Femur (tissue), 1 donor: ENCODE data around the gene MOV10L1.

Experiments
- DNase-seq: peaks from one replicate; pipeline ENCODE4 v3.0.0-alpha.2; 2017

MOV10L1 gene

DNA sequence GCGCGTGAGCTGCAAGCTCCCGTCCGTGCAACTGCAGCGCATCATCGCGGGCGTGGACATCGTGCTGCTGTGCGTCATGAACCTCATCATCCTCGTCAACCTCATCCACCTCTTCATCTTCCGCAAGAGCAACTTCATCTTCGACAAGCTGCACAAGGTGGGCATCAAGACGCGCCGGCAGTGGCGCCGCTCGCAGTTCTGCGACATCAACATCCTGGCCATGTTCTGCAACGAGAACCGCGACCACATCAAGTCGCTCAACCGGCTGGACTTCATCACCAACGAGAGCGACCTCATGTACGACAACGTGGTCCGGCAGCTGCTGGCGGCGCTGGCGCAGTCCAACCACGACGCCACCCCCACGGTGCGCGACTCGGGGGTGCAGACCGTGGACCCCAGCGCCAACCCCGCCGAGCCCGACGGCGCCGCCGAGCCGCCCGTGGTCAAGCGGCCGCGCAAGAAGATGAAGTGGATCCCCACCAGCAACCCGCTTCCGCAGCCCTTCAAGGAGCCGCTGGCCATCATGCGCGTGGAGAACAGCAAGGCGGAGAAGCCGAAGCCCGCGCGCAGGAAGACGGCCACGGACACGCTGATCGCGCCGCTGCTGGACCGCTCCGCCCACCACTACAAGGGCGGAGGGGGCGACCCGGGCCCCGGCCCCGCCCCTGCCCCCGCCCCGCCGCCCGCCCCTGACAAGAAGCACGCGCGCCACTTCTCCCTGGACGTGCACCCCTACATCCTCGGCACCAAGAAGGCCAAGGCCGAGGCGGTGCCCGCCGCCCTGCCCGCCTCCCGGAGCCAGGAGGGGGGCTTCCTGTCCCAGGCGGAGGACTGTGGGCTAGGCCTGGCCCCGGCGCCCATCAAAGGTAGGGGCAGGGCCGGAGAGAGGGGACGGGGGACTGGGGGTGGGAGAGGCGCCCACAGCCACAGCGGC lies 88.0 kb downstream of the MOV10L1 start:
- DNase-seq = peak; percentile 21

DNA sequence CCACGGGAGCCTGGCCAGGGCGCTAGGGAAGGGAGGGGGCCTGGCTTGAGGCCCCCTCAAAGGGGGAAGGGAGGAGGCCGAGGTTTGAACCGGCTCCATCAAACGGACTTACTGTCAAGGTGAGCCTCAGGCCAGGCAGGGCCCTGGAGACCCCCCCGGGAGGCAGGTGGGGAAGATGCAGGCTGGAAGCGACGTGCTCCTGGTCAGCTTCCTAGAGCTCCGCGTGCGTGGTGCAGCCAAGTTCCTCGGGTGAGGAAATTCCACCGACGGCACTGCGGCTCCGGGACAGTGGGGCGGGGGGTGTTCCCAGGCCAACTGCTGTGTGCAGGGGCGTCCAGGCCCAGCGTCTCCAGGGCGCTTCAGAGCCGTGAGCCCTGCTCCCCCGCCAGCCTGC lies 88.7 kb downstream of the MOV10L1 start:
- peak; percentile 27 for DNase-seq

DNA sequence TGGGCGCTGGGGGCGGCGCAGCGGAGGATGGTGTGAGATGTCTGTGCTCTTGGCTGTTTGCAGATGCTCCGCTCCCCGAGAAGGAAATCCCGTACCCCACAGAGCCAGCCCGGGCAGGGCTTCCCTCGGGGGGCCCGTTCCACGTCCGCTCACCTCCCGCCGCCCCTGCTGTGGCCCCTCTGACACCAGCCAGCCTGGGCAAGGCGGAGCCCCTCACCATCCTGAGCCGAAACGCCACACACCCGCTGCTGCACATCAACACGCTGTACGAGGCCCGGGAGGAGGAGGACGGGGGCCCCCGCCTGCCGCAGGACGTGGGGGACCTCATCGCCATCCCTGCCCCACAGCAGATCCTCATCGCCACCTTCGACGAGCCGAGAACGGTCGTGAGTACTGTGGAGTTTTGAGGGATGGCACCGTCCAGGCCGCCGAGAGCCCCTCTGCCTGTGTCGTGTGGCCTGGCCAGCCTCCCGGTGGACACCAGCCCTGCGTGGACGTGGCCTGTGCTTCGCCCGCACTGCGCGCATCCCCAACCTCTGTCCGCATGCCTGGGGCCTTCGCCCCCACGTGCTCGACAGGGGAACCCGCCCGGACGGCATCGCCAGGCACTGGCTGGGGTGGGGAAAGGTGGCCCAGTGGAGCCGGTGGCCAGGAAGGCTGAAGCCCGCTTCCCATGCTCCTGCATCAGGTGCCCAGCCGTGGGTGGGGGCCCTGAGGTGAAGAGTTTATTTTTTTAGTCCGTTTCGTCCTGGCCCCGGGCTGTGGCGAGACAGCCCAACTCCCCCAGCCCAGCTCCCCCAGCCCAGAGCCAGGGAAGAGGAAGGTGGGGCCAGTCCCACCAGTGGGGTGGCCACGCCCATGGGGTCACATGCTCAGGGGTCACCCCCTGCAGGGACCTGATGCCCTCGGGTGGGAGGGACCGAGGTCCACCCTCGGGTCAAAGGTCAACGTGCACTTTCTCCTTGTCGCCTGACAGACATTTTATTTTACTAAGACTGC lies 89.4 kb downstream of the MOV10L1 start:
- peak; percentile 16 for DNase-seq

DNA sequence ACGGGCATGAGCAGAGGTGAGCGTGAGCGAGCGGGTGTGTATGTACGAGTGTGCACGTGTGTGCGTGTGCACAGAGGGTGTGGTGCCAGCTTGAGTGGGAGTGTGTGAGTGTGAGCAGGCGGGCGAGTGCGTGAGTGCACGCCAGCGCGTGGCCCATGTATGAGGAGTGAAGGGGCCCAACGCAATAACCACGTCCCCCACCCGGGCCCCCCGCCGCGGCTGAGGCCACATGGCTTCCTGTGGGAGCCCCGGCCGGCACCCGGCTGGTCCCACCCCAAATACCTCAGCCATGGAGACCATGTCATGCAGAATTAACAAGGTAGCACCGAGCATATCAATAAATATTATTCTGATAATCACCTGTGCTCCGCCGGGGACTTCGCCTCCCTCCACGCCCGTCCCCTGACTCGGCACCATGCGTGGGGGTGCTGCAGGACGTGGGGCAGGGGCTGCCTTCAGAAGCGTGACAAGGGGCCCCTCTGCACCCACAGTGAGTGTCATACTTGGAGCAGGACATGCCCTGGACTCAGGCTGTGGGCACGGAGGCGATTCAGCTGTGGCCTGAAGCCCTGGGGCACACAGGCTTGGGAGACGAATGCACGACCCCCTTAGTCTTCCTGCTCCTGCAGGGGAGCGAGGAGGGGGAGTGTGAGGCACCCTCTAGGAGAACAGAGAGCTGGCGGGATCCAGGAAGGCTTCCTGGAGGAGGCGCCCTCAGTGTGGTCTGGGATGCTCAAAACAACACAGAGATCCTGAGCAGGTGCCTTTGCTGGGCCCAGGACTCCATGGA lies 90.3 kb downstream of the MOV10L1 start:
- DNase-seq = no peak

DNA sequence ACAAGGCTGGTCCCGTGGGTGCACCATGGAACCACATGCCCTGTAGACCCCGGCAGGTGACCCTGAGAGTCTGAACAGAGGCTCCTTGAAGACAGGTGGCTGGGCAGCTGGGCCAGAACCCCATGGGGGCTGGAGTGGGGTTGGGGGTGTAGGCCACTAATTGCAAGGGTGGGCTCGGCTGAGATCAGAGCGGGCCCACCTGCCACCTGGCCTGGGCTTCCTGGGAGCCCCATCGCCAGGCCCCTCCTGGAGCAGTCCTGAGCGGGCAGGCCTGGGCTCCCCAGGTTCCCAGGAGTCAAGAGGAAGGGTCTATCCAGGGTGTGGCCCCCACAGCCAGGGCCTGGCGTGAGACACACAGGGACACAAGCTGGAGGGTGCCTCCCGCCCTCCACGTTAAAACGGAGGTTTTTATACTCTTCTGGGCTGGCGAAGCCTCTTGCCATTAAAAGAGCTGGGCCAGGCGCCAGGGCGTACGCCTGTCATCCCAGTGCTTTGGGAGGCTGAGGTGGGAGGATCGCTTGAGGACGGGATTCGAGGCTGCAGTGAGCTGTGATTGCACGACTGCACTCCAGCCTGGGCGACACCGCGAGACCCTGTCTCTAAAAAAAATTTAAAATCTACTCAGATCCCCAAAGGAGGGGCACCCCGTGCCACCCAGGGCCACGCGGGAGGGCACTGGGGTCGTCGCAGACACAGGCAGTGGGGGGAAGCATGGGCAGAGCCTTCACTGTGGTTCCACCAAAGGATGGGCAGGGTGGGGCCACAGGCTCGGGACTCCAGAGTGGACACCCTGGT lies 91.1 kb downstream of the MOV10L1 start:
- DNase-seq = no peak

DNA sequence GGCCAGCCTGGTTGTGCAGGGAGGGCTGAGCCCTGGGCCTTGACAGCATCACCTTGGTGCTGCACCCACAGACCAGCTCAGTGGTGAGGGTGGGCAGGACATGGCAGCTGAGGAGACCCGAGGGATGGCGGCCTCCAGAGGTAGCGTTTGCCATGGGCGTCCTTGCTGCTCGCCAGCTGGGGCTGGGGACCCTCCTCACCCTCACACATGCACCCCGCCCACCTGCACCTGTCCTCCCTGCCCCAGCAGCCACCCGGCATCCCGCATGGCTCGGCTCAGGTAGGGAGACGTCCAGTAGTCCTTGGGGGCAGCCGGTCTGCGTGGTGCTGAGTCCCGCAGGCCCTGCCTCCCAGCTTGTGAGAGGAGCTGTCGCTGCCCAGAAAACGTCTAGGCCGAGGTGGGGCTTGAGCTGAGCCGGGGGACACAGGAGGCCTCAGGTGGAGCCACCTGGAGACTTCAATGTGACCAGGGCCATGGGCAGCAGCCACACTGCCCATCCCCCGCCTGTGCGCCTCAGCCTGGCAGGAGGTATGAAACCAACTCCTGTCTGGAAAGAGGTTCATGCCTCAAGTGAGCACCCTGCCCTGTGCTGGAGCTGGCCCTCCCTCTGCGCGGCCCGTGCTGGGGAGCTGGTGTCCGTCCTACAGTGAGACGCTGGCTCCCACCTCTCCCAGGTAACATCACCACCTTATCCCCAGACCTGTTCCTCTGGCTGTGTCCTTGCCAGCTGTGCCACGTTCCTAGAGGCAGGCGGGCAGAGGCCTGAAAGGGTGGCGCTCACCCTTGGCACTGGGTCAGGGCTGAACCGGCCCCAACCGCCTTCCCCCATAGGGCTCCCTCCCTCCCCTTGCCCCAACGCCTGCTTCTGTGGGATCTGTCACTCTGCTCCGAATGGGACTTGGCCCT lies 92.6 kb downstream of the MOV10L1 start:
- DNase-seq = peak; percentile 37

DNA sequence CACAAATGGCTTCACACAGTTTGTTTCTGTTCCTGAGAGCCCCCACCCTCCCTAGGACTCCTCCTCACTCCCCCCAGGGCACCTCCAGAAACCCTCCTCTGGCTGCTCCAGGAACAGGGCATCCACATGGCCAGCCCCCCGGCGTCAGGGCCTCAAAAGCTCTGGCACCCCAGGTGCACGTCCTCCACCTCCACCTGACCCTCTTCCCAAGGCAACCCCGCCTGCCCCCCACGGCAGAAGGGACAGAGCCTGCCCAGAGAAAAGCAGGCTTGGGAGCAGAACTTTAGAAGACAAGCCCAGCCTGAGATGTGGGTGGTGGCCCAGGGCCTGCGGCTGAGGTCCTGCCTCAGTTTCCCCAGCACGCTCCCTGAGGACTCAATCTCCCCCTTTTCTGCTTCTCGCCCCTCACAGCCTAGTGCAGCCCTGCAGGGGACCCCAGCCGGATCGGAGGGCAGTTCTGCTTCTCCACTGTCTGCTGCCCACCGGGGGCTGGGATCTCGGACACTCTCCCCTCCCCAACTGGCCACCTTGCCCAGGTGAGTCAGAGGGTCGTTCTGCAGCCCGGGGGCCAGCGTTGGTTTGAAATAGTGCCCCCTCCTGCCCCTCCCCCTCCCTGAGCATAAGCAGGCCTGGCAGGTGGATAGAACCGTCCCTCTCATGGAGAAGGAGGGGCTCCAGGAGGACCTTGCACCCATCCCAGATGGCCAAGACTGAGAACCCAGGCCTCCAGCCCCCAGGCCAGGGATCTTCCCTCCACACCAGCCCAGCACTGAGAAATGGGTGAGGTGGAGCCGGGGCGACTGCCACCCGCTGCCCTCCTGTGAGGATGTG lies 93.5 kb downstream of the MOV10L1 start:
- DNase-seq = peak; percentile 27

DNA sequence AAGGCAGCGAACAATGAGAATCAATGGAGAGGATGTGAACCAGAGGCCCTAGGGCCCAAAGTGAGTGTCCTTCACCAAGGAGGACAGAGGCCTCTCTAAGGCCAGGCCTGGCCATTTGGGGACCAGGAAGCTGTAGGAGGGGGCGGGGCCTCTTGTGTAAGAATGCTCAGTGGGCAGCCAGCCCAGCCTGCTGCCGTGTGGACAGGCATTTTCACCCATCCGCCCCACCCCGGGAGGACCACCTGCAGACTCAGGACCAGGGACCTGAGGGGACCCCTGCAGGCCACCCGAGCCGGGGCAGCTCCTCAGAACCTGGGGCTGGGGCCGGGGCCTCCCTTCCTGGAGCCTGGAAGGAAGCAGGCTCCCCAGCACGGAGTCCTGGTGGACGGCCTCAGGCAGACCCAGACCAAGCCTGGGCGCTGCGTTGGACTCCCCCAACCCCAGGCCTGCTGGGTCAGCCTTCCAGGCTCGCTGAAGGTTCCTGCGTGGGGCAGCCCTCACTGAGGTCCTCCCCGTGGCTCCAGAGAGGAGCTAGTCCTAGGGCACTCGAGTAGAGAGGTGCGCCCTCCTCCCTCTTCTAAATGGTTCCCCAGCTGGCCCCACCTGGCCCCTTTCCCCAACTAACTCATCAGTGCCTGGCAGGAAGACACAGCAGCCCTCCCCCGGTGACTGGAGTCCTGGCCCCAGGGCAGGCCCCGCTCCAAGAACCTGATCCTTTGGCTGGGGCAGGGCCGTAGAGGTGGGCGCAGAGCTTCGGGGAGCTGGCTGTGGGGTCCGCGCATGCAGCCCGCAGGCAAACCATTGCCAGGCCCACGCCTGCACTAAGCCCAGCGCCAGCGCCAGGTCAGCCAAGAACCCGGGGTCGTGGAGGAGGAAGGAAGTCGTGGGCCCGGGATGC lies 94.4 kb downstream of the MOV10L1 start:
- peak; percentile 77 for DNase-seq

DNA sequence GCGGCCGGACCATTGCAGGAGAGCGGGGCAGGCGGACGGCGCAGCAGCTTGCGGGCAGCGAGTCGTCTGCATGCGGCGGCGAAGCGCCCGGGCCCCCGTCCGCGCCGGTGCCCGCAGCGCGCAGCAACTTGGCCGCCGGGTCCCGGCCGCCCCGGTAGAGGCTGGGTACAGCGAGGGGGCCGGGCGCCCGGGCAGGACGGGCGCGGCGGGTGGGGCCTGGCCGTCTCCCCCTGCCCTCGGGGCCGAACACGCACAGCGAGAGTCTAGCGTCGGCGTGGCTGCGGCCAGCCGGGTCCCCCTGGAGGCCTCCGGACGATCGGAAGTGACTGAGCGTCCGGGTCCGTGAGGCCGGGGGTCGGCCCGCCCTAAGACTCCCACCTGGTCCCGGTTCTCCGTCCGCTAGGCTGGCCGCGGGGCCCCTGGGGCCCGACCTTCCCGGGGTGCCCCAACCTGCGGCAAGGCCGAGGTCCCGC lies 95.1 kb downstream of the MOV10L1 start:
- peak; percentile 49 for DNase-seq

DNA sequence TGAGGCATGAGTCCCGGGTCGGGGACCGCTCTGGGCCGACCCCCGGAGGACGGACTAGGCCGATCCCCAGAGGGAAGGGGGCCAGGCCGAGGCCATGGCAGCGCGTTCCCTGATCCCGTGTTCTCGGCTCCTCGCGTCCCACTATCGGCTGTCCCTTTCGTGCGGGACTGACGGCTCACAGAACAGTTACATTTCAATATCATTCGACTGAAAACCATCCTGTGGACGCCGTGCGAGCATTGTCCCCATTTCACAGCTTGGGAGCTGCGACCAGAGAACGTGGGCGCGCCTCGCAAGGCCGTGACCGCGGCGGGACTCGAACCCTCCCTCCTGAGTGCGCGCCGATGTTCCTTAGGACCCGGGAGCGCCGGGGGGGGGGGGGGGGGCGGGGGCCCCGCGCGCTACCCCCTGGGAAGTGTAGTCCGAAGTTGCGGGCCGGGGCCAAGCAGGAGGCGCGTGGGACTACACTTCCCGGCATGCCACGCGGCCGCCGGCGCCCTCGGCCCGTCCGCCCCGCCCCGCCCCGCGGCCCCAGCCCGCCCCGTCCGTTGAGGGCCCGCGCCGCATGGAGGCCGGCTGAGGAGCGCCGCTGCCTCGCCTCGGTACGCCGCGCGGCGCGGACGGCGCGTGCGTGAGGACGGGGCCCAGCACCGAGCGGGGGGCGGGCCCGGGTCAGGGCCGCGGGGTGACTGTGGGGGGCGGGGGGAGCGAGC lies 95.7 kb downstream of the MOV10L1 start, which contains the start of gene TRABD:
Gene TRABD (plus strand): TSS at position 539 of the 713 bp plus-strand sequence. CDS start 7,148 bp downstream, outside the sequence.
- DNase-seq = peak; percentile 96

DNA sequence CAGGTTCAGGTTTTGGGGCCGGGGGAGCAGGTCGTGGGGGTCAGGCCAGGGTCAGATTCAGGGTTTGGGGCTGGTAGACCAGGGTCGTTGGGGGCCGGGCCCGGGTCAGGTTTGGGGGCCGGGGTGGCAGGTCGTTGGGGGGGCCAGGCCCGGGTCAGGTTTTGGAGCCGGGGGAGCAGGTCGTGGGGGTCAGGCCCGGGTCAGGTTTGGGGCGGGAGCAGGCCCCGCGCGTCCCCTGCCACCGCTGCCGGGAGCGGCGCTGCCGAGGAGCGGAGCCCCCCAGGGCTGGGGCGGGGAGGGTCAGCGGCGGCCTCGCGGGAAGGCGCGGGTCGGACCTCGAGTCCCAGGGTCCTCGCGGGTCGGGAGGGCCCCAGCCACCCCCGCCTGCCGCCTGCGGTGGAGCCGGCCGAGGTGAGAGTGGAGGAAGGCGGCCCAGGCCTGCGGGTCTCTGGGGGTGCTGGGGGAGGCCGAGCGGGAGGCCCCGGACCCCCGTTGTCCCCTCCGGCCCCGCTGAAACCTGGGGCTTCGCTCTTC lies 96.4 kb downstream of the MOV10L1 start:
- peak; percentile 42 for DNase-seq

DNA sequence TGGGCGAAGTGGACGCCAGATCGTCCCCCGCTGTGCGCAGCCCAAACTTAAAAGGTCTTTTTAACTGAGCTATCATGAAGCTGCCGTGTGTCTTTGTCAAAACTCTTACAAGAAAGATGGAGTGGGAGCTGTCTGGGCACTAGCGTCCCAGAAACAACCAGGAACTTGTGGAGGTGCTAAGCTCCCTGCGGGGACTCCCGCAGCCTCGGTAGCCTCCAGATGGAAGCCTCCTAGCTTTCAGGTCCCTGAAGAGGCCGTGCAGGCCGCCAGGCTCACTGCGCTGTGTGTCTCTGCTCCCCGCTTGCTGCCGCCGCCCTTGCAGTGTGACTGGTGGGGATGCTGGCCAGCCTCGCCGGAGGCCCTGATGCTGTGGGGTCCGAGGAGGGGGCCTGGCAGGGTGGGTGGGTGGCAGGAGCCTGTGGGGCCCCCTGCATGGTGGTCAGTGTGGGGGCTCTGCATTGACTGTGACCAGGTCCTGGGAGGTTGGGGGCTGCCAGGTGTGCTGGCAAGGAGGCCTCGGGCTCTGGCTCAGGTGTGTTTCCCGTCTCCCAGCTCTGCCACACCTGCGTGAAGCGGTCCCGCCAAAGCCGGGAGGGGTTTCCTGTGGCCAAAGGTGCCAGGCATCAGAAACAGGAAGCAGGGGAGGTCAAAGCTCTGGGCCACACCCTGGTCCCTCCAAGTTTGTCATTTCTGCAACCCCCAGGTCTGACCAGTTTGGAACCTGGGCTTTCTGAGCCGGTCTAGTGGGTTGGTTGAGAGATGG lies 97.1 kb downstream of the MOV10L1 start:
- peak; percentile 39 for DNase-seq

DNA sequence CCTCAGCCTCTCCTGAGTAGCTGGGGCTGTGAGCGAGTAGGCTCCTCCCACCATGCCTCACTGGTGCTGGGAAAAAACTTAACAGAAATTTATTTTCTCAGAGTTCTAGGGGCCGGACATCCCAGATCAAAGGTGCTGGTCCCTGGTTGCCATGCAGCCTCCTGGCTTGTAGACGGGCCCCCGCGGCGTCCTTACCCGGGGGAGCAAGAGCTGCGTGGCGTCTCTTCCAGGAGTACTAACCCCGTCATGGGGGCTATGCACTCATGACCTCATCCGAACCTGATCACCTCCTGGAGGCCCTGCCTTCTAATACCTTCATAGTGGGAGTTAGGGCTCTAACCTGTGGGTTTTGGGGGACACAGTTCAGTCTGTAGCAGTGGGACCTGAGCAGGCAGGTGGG lies 98.5 kb downstream of the MOV10L1 start:
- no peak for DNase-seq

DNA sequence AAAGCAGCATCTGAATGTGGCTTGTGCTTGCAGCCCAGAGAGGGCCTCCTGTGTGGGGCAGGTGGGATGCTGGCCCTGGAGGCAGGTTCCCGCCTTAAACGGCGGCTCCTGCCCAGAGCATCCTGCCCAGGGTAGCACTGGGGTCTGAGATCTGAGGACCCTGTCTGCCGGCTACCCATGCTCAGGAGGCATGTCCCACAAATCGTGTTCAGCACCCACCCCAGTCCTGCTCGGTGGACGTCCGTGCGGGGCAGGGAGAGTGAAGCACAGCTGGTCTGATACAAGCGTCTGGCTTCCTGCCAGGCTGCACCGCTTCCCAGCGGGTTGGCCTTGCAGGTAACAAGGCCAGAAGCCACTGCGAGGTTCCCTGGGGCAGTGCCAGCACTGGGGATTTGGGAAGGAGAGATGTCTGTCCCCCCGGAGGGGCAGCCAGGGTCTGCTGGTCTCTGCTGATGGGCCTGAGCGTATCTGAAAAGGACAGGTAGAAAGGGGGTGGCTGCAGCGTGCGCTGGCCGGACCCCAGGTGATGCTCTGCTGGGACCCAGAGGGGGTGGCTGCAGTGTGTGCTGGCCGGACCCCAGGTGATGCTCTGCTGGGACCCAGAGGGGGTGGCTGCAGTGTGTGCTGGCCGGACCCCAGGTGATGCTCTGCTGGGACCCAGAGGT lies 99.5 kb downstream of the MOV10L1 start:
- peak; percentile 51 for DNase-seq

DNA sequence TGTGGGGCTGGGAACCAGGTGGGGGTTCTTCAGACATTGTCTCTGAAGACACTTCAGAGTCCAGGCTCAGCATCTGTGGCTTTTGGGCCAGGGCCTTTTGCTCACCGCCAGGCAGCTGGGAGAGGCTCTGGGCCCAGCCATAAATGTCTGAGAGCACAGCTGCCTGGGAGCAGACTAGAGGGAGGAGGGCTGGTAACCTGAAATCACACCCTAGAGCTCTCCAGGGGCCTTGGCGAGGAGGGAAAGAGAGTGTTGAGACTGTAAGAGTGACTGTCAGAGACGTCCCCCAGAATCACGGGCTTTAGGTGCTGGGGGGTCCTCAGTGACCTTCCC lies 100.0 kb downstream of the MOV10L1 start:
- peak; percentile 79 for DNase-seq
